HUES48 (cell line): ENCODE results near the gene TRIP10.
A peak's percentile ranks its signal among the peaks of the same experiment; 100 is the strongest.

Source experiments
- H3K27ac ChIP-seq: one replicate; pipeline ENCODE4 v1.7.0; 2013; ENCODE audit warnings: low read depth, low read length, inconsistent platforms
- H3K27me3 ChIP-seq: 2 replicates; pipeline ENCODE4 v1.6.1; 2013; ENCODE audit warnings: mild to moderate bottlenecking, low read length; ENCODE audit not compliant: control insufficient read depth, insufficient read depth
- H3K36me3 ChIP-seq: 2 replicates; pipeline ENCODE4 v1.6.1; 2013; ENCODE audit warnings: low read length; ENCODE audit not compliant: control insufficient read depth, insufficient read depth
- H3K4me1 ChIP-seq: 2 replicates; pipeline ENCODE4 v1.6.1; 2013; ENCODE audit warnings: mild to moderate bottlenecking, low read length; ENCODE audit not compliant: control insufficient read depth, insufficient read depth
- H3K4me3 ChIP-seq: 2 replicates; pipeline ENCODE4 v1.5.1; 2013; ENCODE audit warnings: mild to moderate bottlenecking, low read depth, low read length
- H3K9ac ChIP-seq: 2 replicates; pipeline ENCODE4 v1.6.1; 2013; ENCODE audit warnings: mild to moderate bottlenecking, low read depth, low read length, moderate library complexity
- H3K9me3 ChIP-seq: 2 replicates; pipeline ENCODE4 v1.6.1; 2013; ENCODE audit warnings: low read length; ENCODE audit not compliant: control insufficient read depth, insufficient read depth

TRIP10 gene, protein sequence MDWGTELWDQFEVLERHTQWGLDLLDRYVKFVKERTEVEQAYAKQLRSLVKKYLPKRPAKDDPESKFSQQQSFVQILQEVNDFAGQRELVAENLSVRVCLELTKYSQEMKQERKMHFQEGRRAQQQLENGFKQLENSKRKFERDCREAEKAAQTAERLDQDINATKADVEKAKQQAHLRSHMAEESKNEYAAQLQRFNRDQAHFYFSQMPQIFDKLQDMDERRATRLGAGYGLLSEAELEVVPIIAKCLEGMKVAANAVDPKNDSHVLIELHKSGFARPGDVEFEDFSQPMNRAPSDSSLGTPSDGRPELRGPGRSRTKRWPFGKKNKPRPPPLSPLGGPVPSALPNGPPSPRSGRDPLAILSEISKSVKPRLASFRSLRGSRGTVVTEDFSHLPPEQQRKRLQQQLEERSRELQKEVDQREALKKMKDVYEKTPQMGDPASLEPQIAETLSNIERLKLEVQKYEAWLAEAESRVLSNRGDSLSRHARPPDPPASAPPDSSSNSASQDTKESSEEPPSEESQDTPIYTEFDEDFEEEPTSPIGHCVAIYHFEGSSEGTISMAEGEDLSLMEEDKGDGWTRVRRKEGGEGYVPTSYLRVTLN

DNA sequence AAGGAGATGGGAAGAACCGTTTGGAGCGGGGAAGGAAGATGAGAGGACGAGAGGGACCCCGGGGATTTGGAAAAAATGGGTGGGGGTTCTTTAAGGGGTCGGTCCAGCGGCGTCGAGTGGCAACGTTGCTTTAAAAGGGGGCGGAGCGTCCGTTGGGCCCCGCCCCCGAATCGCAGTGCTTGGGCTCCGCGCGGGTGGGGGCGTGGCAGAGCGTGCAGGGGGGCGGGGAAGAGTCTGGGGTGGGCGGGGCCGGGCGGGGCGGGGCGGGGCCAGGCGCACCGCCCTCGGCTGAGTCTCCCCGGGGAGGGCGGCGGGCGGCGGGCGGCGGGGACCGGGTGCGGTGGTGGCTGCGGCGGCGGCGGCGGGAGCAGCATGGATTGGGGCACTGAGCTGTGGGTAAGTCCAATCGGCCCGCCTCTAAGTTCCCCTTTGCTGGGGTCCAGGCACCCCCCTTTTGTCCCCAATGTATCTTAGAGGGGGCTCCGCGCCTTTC, at the start of gene TRIP10:
TSS of gene TRIP10 (plus strand) at position 291 of the 493 bp plus-strand sequence. CDS start at position 373, 82 bp downstream.
- Histone ChIP-seq H3K9me3 (no peaks in the 10 kb centered on the region), H3K36me3 (peaks cover 20% of the 10 kb centered on the region), H3K4me3 (peak within 1 kb of the TSS; percentile 73), H3K27ac (peak within 1 kb of the TSS; percentile 92), H3K27me3 (no peaks in the 10 kb centered on the region), H3K9ac (peak within 1 kb of the TSS; percentile 51), H3K4me1 (peaks cover 44% of the 10 kb centered on the region)

DNA sequence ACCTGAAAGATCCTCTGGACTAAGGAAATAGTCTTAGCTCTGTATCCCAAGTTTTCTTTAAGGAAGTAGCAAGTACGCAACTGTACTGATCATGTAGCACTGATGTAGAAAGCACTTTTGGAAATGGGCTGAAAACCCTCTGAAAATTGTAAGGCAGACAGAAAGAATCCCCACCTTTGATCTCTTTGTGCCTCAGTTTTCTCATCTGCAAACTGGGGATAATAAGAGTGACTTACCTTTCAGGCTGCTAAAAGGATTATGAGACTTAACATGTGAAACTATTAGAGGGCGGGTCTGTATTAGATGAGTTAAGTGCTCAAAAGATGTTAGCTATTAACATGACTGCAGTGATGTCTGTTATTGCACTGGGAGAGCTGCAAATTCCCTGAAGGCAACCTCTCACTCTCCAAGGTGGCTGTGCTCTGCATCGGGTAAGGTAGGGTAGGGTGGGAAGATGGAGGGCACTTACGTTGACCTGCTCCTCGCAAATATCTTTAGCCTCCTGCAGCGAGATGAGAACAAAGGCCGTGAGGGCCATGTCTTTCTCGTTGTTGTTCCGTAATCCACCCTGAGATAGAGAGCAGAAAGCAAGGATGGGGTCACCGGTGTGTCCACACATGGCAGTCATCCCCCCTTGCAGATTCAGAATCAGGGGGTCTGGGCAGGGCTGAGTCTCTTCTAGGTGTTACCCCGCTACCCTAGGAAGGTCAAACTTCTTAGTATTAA, 49.2 kb upstream of the TRIP10 start:
- Histone ChIP-seq H3K27ac (no peak overlapping the region), H3K27me3 (no peaks in the 10 kb centered on the region), H3K4me1 (no peaks in the 10 kb centered on the region), H3K36me3 (no peaks in the 10 kb centered on the region), H3K9me3 (peaks cover 22% of the 10 kb centered on the region), H3K4me3 (no peak overlapping the region), H3K9ac (no peak overlapping the region)

DNA sequence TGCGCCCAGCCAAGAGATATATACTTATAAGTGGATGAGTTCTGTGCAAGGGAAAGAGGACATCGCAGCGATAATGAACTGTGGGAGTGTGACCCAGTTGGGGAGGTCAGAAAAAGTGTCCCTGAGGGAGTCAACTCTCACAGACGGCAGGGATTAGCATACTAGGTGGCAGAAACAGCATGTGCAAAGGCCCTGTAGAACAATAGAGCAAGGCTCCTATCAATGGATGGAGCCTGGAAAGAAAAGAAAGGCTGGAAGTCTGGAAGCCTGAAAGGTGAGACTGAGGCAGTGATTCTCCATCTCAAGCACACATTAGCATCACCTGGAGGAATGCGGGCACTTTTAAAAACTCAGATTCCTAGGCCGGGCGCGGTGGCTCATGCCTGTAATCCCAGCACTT, 48.1 kb upstream of the TRIP10 start:
- H3K9me3 ChIP-seq = peaks cover 22% of the 10 kb centered on the region
- H3K27me3 ChIP-seq = no peaks in the 10 kb centered on the region
- no peaks in the 10 kb centered on the region for H3K36me3 ChIP-seq
- H3K4me1 ChIP-seq = no peaks in the 10 kb centered on the region
- H3K27ac ChIP-seq = no peak overlapping the region
- H3K9ac ChIP-seq = no peak overlapping the region
- H3K4me3 ChIP-seq = no peak overlapping the region

DNA sequence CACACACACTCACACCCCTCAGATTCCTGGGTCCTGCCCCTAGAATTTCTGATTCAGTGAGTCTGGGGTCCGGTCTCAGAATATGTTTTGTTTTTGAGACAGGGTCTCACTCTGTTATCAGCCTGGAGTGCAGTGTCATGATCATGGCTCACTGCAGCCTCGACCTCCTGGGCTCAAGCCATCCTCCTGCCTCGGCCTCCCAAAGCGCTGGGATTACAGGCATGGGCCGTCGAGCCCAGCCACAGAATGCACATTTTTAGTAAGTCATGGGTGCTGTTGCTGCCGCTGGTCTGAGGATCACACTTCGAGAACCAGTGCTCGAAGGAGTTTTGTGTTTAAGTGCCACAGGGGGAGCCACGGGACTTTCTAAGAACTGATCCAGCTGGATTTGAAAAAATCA, 47.5 kb upstream of the TRIP10 start:
- H3K9ac ChIP-seq = no peak overlapping the region
- no peak overlapping the region for H3K27ac ChIP-seq
- H3K4me1 ChIP-seq = no peaks in the 10 kb centered on the region
- H3K9me3 ChIP-seq = peaks cover 22% of the 10 kb centered on the region
- H3K36me3 ChIP-seq = no peaks in the 10 kb centered on the region
- no peak overlapping the region for H3K4me3 ChIP-seq
- no peaks in the 10 kb centered on the region for H3K27me3 ChIP-seq

DNA sequence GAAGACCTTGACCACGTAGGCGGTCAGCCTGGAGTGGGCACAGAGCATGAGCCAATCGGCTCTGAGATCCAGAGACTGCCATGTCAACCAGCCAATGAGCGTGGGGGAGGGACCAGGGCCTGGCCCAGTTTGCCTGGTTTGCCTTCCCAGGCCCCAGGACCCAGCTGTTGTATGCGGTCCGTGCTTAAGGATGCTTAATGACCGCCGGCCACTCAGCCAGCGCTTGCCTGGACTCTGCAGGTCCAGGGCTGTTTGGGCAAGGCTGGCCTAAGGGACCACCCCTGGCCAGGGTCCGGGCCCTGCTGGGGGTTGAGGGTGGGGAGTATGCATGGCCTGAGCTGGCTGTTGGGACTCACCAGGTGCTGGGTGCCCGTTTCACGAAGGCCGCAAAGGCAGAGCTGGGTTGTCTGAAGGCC, 46.4 kb upstream of the TRIP10 start:
- Histone ChIP-seq H3K27me3 (no peaks in the 10 kb centered on the region), H3K4me3 (no peak overlapping the region), H3K4me1 (no peaks in the 10 kb centered on the region), H3K9ac (no peak overlapping the region), H3K36me3 (no peaks in the 10 kb centered on the region), H3K9me3 (peaks cover 22% of the 10 kb centered on the region), H3K27ac (no peak overlapping the region)

DNA sequence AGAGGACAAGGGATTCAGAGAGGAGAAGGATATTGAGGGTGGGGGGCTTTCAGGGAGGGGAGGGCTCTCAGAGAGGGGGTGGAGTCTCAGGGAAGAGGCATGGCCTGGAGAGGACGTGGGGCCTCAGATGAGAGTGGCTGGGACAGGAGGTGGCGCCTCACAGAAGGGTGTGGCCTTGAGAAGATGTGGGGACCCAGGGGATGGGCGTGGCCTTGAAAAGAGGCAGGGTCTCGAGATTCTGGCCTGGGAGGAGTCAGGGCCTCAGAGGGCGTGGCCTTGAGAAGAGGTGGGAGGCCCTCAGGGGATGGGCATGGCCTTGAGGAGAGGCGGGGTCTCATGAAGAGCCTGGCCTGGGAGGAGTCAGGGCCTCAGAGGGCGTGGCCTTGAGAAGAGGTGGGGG, 45.8 kb upstream of the TRIP10 start:
- Histone ChIP-seq H3K27me3 (no peaks in the 10 kb centered on the region), H3K4me3 (no peak overlapping the region), H3K4me1 (no peaks in the 10 kb centered on the region), H3K9me3 (peaks cover 18% of the 10 kb centered on the region), H3K27ac (no peak overlapping the region), H3K36me3 (no peaks in the 10 kb centered on the region), H3K9ac (no peak overlapping the region)

DNA sequence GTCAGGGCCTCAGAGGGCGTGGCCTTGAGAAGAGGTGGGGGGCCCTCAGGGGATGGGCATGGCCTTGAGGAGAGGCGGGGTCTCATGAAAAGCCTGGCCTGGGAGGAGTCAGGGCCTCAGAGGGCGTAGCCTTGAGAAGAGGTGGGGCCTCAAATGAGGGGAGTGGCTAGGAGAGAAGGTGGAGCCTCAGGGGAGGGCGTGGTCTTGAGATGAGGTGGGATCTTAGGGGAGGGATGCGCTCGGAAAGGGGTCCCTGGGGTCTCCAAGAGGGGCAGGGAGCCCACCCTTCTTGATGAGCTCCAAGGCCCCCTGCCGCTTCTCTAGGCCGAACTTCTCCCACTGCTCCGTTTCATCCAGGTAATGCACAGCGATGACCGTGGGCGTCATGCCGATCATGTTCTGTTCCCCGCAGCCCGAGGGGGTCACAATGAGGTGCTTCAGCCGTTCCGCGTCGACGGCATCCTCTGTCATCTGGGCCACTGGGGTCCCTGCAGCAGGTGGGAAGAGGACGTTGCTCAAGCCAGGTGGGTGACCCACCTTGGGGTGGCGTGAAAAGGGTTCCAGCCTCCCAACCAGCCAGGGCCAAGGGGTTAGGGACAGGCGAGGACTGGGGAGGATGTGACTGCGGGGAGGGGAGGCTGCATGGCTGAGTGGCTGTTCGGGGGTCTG, 45.2 kb upstream of the TRIP10 start:
- Histone ChIP-seq H3K4me3 (no peak overlapping the region), H3K36me3 (no peaks in the 10 kb centered on the region), H3K9me3 (peaks cover 14% of the 10 kb centered on the region), H3K27ac (no peak overlapping the region), H3K4me1 (no peaks in the 10 kb centered on the region), H3K9ac (no peak overlapping the region), H3K27me3 (no peaks in the 10 kb centered on the region)

DNA sequence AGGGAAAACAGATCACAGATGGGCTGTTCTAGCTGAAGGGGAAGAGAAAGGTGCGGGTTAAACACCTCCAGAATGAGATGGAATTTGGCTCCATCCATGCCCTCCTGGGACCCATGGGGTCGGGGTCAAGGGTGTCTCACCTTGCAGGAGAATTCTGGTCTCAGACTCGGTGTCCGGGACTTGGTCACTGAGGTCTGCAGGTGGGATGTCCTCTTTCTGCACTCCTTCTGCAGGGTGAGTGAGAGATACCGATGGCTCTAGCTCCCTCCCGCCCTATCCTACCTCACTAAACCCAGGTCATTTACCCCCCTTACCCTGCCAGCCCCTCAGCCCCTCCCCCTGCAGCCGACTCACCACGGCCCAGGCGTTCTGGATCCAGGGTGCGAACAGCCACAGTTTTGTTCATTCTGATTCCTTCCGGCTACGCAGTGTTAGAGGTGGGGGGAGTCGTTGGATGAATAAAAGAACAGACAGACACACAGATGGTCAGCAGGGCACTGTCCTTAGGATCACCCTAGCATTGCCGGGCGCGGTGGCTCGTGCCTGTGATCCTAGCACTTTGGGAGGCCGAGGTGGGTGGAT, 43.1 kb upstream of the TRIP10 start:
- Histone ChIP-seq H3K27me3 (no peaks in the 10 kb centered on the region), H3K27ac (no peak overlapping the region), H3K9ac (no peak overlapping the region), H3K9me3 (peaks cover 15% of the 10 kb centered on the region), H3K4me1 (no peaks in the 10 kb centered on the region), H3K36me3 (no peaks in the 10 kb centered on the region), H3K4me3 (no peak overlapping the region)

DNA sequence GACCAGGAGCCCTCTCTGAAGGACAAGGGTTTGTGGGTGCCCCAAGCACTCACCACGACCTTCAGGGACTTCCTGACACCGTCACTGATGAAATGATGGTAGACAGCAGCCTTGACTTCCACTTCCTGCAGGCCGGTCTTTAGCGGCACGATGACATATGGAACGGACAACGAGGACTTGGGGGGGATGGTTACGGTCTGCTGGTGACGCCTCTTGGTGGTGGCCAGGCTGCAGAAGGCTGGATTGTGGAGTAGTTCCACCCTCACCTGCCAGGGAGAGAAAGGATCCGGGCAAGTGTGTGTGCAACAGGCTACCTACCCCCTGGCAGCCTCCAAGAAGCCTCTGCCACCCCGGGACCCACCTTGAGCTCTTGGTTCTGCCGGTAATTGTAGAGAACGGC, 42.2 kb upstream of the TRIP10 start:
- no peak overlapping the region for H3K27ac ChIP-seq
- no peak overlapping the region for H3K9ac ChIP-seq
- H3K36me3 ChIP-seq = no peaks in the 10 kb centered on the region
- no peaks in the 10 kb centered on the region for H3K27me3 ChIP-seq
- peaks cover 15% of the 10 kb centered on the region for H3K9me3 ChIP-seq
- H3K4me3 ChIP-seq = no peak overlapping the region
- H3K4me1 ChIP-seq = no peaks in the 10 kb centered on the region

DNA sequence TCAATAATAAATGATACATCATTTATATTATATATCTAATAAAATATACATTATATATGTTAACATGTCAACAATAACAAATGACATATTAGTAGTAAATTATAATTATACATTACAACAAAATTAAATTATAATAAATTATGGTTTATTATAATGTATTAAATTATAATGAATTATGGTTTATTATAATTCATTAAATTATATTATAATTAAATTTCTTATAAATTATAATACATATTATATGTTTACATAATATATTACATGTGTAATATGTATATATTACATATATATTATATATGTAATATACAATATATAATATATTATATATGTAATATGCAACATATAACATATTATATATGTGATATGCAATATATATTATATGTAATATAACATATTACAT, 39.5 kb upstream of the TRIP10 start:
- no peaks in the 10 kb centered on the region for H3K4me1 ChIP-seq
- peaks cover 6% of the 10 kb centered on the region for H3K9me3 ChIP-seq
- H3K36me3 ChIP-seq = no peaks in the 10 kb centered on the region
- H3K27ac ChIP-seq = no peak overlapping the region
- no peak overlapping the region for H3K4me3 ChIP-seq
- H3K27me3 ChIP-seq = no peaks in the 10 kb centered on the region
- H3K9ac ChIP-seq = no peak overlapping the region
